ENCODE results near the gene RABGAP1L.
A peak's percentile ranks its signal among the peaks of the same experiment; 100 is the strongest.
"Not testable (repeated sequence)": the region's sequence is repeated elsewhere in the genome, so short reads cannot be mapped to it uniquely, and the experiment has no call there.

Gene RABGAP1L

DNA sequence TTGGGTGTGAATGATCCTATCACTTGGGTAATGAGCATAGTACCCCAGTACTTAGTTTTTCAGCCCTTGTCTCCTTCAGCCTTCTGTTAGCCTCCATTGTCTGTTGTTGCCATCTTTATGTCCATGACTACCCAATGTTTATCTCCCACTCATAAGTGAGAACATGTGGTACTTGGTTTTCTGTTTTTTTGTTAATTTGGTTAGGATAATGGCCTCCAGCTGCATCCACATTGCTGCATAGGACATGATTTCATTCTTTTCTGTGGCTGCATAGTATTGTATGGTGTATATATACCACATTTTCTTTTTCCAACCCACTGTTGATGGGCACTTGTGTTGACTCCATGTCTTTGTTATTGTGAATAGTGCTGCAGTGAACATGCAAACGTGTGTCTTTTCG, 248.8 kb downstream of the RABGAP1L start:
- no peak overlapping the region for H3K27ac ChIP-seq (ENCODE audit: low read depth, low read length)
- no peak overlapping the region for H3K4me2 ChIP-seq (ENCODE audit: low read depth, low read length, poor library complexity, severe bottlenecking)
- H2AFZ ChIP-seq (ENCODE audit: low read depth, low read length, severe bottlenecking): no peak overlapping the region
- no peaks in the 10 kb centered on the region for H3K27me3 ChIP-seq (ENCODE audit: low read length)
- H3K9me3 ChIP-seq (ENCODE audit: insufficient read depth, low read length): no peaks in the 10 kb centered on the region
- H3F3A ChIP-seq (ENCODE audit: insufficient read depth): peaks cover 3% of the 10 kb centered on the region; the same call in 1 of the 2 replicates
- H3K4me3 ChIP-seq (ENCODE audit: insufficient read depth, low read length, poor library complexity, severe bottlenecking): no peak overlapping the region
- 0 out of 2 replicates have a peak, but pooled peaks cover 4% of the 10 kb centered on the region for H3K36me3 ChIP-seq (ENCODE audit: low read length)
- no peak overlapping the region for H3K9ac ChIP-seq (ENCODE audit: low read length)
- TF ChIP-seq CTCF (IDR thresholded peaks at IDR 0.05; ENCODE audit: insufficient read depth, low read length, poor library complexity, severe bottlenecking) (no peak), EZH2phosphoT487 (conservative IDR thresholded peaks at IDR 0.05; ENCODE audit: low read length) (no peak)
- H3K9me2 ChIP-seq (replicated peaks; ENCODE audit: insufficient read depth, low read length): no peaks in the 10 kb centered on the region
- no peaks in the 10 kb centered on the region for H4K20me1 ChIP-seq (ENCODE audit: low read depth, low read length)
- peaks cover 39% of the 10 kb centered on the region for H3K79me2 ChIP-seq (ENCODE audit: insufficient read depth, low read length)

GRCh38 chr1:174409801-174410200, 250.5 kb downstream of the RABGAP1L start:
- H3K9me3 ChIP-seq (ENCODE audit: insufficient read depth, low read length); H3K27ac ChIP-seq (ENCODE audit: low read depth, low read length); H3K4me2 ChIP-seq (ENCODE audit: low read depth, low read length, poor library complexity, severe bottlenecking); H3K36me3 ChIP-seq (ENCODE audit: low read length); H4K20me1 ChIP-seq (ENCODE audit: low read depth, low read length); H3K9me2 ChIP-seq (replicated peaks; ENCODE audit: insufficient read depth, low read length); H3K9ac ChIP-seq (ENCODE audit: low read length); H2AFZ ChIP-seq (ENCODE audit: low read depth, low read length, severe bottlenecking); H3K4me3 ChIP-seq (ENCODE audit: insufficient read depth, low read length, poor library complexity, severe bottlenecking); H3K27me3 ChIP-seq (ENCODE audit: low read length): not testable (repeated sequence)
- H3K79me2 ChIP-seq (ENCODE audit: insufficient read depth, low read length): peaks cover 47% of the 10 kb centered on the region
- H3F3A ChIP-seq (ENCODE audit: insufficient read depth): peaks cover 13% of the 10 kb centered on the region

DNA sequence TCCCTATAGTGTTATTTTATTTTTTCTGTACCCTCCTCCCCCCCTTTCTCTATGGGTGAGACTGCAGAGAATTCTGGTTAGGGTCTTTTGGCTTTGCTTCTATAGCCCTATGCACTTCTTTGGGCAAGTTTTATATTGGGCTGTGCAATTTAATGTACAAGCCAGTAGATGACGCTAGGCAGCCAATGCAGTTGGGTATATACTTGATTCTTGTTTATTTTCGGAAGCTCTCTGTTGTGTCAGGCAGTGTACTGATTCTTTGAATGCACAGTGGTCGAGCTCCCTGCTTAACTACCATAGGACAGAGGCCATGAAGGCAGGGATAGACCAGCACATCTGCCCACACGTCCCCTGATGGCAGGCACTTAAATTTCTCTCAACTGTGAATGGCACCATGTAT, 254.3 kb downstream of the RABGAP1L start:
- Histone ChIP-seq H2AFZ (ENCODE audit: low read depth, low read length, severe bottlenecking) (no peak overlapping the region), H3K4me2 (ENCODE audit: low read depth, low read length, poor library complexity, severe bottlenecking) (peak overlapping the region; percentile 45)

More for the DNA sequence above, 254.3 kb downstream of the RABGAP1L start:
- no peaks in the 10 kb centered on the region for H3K9me3 ChIP-seq (ENCODE audit: insufficient read depth, low read length)
- H3K79me2 ChIP-seq (ENCODE audit: insufficient read depth, low read length): peaks cover 57% of the 10 kb centered on the region
- no peak overlapping the region for H3K9ac ChIP-seq (ENCODE audit: low read length)
- no peaks in the 10 kb centered on the region for H3K27me3 ChIP-seq (ENCODE audit: low read length)
- TF ChIP-seq CTCF (IDR thresholded peaks at IDR 0.05; ENCODE audit: insufficient read depth, low read length, poor library complexity, severe bottlenecking) (peak; percentile 48), EZH2phosphoT487 (conservative IDR thresholded peaks at IDR 0.05; ENCODE audit: low read length) (no peak)
- H3F3A ChIP-seq (ENCODE audit: insufficient read depth): peaks cover 17% of the 10 kb centered on the region
- H3K9me2 ChIP-seq (replicated peaks; ENCODE audit: insufficient read depth, low read length): no peaks in the 10 kb centered on the region
- H4K20me1 ChIP-seq (ENCODE audit: low read depth, low read length): no peaks in the 10 kb centered on the region
- peak overlapping the region; percentile 25; the same call in 1 of the 2 replicates for H3K27ac ChIP-seq (ENCODE audit: low read depth, low read length)
- H3K36me3 ChIP-seq (ENCODE audit: low read length): no peaks in the 10 kb centered on the region
- H3K4me3 ChIP-seq (ENCODE audit: insufficient read depth, low read length, poor library complexity, severe bottlenecking): no peak overlapping the region
